MCF 10A (cell line): Measurements from ENCODE around the gene PSAT1. TPM values are rescaled to one million over a fixed set of nuclear protein-coding genes. Genes with fewer than 3 reads are reported as not detected.

Experiments
- BruUV-seq: library from RNA; stranded (reverse); fragments of 400-500 nt; replicated peaks from 2 replicates; lab custom pipeline; 2021; lab: Mats Ljungman, UMichigan
- CTCF ChIA-PET: fragments of 300-600 bp; sonication (Branson Sonifier 250); formaldehyde crosslinking; extraction: SDS; loops from one replicate; lab custom pipeline; 2021; ENCODE audit warnings: antibody characterized with exemption, inconsistent platforms; lab: Yijun Ruan, JAX
- POLR2A ChIA-PET: fragments of 300-600, 350-650 bp; sonication (Branson Sonifier 250); formaldehyde crosslinking; extraction: SDS; loops from one replicate; lab custom pipeline; 2020; ENCODE audit warnings: antibody characterized with exemption, inconsistent platforms; lab: Yijun Ruan, JAX
- DNase-seq: peaks from one replicate; pipeline ENCODE4 v3.0.0-alpha.2; 2018; ENCODE audit not compliant: unreplicated experiment
- H3K27ac Mint-ChIP-seq: one replicate; pipeline ENCODE4 v1.8.0; 2022; ENCODE audit warnings: mild to moderate bottlenecking, low read depth, mixed read lengths; ENCODE audit not compliant: unreplicated experiment
- H3K27me3 Mint-ChIP-seq: one replicate; pipeline ENCODE4 v1.8.0; 2022; ENCODE audit warnings: mixed read lengths; ENCODE audit not compliant: insufficient read depth, unreplicated experiment
- H3K36me3 Mint-ChIP-seq: one replicate; pipeline ENCODE4 v1.8.0; 2022; ENCODE audit warnings: mild to moderate bottlenecking, moderate library complexity, mixed read lengths; ENCODE audit not compliant: insufficient read depth, unreplicated experiment
- H3K4me1 Mint-ChIP-seq: one replicate; pipeline ENCODE4 v1.8.0; 2022; ENCODE audit warnings: mixed read lengths; ENCODE audit not compliant: insufficient read depth, unreplicated experiment
- H3K4me3 Mint-ChIP-seq: one replicate; pipeline ENCODE4 v1.8.0; 2022; ENCODE audit warnings: mild to moderate bottlenecking, moderate library complexity, mixed read lengths; ENCODE audit not compliant: unreplicated experiment
- H3K9me3 Mint-ChIP-seq: one replicate; pipeline ENCODE4 v1.8.0; 2022; ENCODE audit warnings: mixed read lengths; ENCODE audit not compliant: unreplicated experiment
- intact Hi-C: fragments of 100-400 bp; cut with micrococcal nuclease; formaldehyde crosslinking; loops from 2 replicates; pipeline ENCODE4 v1.14.1; 2022
- total RNA-seq: library from RNA; stranded (reverse); gene quantifications from 2 replicates; pipeline ENCODE4 v1.2.3, GENCODE V29; 2022
- TF ChIP-seq, protein P1 (sequence below): fragments of 200-600 bp; IDR thresholded peaks from one replicate; pipeline ENCODE4 v1.8.0; 2022; ENCODE audit warnings: antibody characterized with exemption, mild to moderate bottlenecking; ENCODE audit not compliant: unreplicated experiment

The PSAT1 gene
- total RNA-seq, 1 experiment from 2014 or later, result 326 TPM

DNA sequence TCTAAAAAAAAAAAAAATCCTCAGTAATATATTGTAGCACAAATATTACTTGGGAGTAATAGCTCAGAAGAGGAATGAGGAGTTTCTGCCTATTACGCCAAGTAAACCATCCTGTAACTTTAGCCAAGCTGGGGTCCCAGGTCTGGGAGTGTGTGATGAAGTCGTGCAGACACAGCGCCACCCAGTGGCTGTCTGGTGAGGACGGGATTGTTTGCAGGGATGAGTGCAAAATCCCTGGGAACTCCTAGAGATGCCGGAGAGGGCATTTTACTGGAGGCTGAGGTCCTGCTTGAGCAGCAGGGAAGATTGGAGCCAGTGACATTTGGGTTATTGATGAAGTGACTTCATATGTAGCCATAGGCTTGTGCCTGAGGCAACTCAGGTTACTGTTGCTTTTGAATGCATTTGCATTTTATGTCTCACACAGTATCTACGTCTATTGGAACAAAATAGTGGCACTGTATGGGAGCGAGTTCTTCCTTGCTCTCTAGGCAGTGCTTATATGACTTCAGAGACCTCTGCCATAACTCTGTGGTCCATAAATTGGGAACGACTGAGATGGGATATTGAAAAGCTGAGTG lies 72.8 kb downstream of the PSAT1 start:
- Mint-ChIP-seq H3K27ac (no peak overlapping the region), H3K27me3 (peaks cover 11% of the 10 kb centered on the region), H3K4me1 (peaks cover 6% of the 10 kb centered on the region), H3K4me3 (no peak overlapping the region), H3K36me3 (no peaks in the 10 kb centered on the region), H3K9me3 (no peaks in the 10 kb centered on the region)
- TF ChIP-seq, protein P1, sequence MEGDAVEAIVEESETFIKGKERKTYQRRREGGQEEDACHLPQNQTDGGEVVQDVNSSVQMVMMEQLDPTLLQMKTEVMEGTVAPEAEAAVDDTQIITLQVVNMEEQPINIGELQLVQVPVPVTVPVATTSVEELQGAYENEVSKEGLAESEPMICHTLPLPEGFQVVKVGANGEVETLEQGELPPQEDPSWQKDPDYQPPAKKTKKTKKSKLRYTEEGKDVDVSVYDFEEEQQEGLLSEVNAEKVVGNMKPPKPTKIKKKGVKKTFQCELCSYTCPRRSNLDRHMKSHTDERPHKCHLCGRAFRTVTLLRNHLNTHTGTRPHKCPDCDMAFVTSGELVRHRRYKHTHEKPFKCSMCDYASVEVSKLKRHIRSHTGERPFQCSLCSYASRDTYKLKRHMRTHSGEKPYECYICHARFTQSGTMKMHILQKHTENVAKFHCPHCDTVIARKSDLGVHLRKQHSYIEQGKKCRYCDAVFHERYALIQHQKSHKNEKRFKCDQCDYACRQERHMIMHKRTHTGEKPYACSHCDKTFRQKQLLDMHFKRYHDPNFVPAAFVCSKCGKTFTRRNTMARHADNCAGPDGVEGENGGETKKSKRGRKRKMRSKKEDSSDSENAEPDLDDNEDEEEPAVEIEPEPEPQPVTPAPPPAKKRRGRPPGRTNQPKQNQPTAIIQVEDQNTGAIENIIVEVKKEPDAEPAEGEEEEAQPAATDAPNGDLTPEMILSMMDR, result peak; percentile 84
- no TSS peak for BruUV-seq
- ChIA-PET CTCF (interaction anchor here (0.6 to 5.8 kb wide), 60 partner anchors 9 to 1360 kb away, joined by 3 to 95 read pairs (median 4); partner anchors contain the start of gene PSAT1), POLR2A (interaction anchor here (0.8 to 1.0 kb wide), 2 partner anchors 73 to 111 kb away, joined by 3 to 4 read pairs; partner anchors contain the start of gene PSAT1)
- peak; percentile 81 for DNase-seq
- intact Hi-C loops, result loop anchor here (1.0 to 10.0 kb wide), 3 partner anchors 108 to 935 kb away; no protein-coding TSS in a partner anchor

DNA sequence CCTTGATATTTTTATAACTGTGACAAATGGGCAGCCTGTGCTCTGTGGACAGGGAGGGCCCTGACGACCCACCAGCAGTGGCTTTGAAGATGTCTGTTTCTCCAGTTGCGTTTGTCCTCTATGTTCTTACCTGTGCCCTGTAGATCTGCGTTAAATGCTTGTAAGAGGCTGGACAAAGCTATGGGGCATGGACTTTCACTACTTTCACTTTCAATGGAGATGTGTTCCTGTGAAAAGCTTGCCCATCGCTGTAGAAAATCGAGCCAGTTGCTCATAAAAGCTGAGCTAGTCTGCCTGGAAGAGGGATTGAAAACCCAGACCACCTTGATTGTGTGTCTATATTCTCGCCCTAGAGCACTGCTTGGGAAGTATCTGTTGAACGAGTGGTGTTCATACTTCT lies 74.1 kb downstream of the PSAT1 start:
- ChIA-PET POLR2A (no interaction called here), CTCF (interaction anchor here (0.6 to 5.8 kb wide), 14 partner anchors 10 to 884 kb away, joined by 3 to 95 read pairs (median 7); no protein-coding TSS in a partner anchor)
- DNase-seq, result no peak
- intact Hi-C loops, result no loop called here
- Mint-ChIP-seq H3K9me3 (no peaks in the 10 kb centered on the region), H3K4me1 (peaks cover 6% of the 10 kb centered on the region), H3K4me3 (no peak overlapping the region), H3K36me3 (no peaks in the 10 kb centered on the region), H3K27ac (no peak overlapping the region), H3K27me3 (peaks cover 11% of the 10 kb centered on the region)
- no TSS peak for BruUV-seq
- TF ChIP-seq, protein P1, result no peak

GRCh38 chr9:78371981-78372380 lies 75.1 kb downstream of the PSAT1 start:
- Mint-ChIP-seq H3K36me3 (no peaks in the 10 kb centered on the region), H3K27ac (no peak overlapping the region), H3K4me1 (peaks cover 6% of the 10 kb centered on the region), H3K4me3 (no peak overlapping the region), H3K27me3 (peaks cover 11% of the 10 kb centered on the region), H3K9me3 (no peaks in the 10 kb centered on the region)
- no peak for DNase-seq
- no TSS peak for BruUV-seq
- ChIA-PET CTCF (interaction anchor here (0.6 to 5.1 kb wide), 7 partner anchors 8 to 250 kb away, joined by 3 to 95 read pairs (median 3); no protein-coding TSS in a partner anchor), POLR2A (interaction anchor here (1.2 kb wide), 1 partner anchor 75 kb away, joined by 3 read pairs; the partner anchor contains the start of gene PSAT1)
- intact Hi-C loops, result no loop called here
- TF ChIP-seq, protein P1, result no peak

Other genes starting within 250 kb of the PSAT1 start
- gene CEP78, start 61.0 kb upstream of the PSAT1 start, total RNA-seq, result 13.7 and 17.8 TPM in 2 replicates